Caki2 (cell line): ENCODE data around the gene TH. TPM values are rescaled to one million over a fixed set of nuclear protein-coding genes. Genes with fewer than 3 reads are reported as not detected.

Experiments
- DNase-seq: peaks from one replicate; pipeline ENCODE4 v3.0.0-alpha.2; 2015; ENCODE audit warnings: low read depth
- in situ Hi-C: cut with HindIII; loops from 2 replicates; pipeline ENCODE4 v1.10.0; 2016; ENCODE audit warnings: low sequenced_read_pairs, low pct_unique_long_range_greater_than_20kb, mixed read lengths
- total RNA-seq: library from RNA; depleted of rRNA; stranded (reverse); fragments of >200 nt; shearing (Covaris generic); gene quantifications from 2 replicates; pipeline ENCODE4 v1.2.3, GENCODE V29; 2014; ENCODE audit warnings: low replicate concordance; rRNA removed

TH gene
- total RNA-seq, 1 experiment from 2014 or later: not detected

GRCh38 chr11:2114430-2115241, 57.0 kb downstream of the TH start:
- DNase-seq: no peak
- in situ Hi-C loops: no loop called here

Other genes starting within 250 kb of the TH start
- 156 and 211 TPM in 2 replicates for gene MRPL23, start 224.5 kb downstream of the TH start, total RNA-seq
- gene H19, start 174.0 kb downstream of the TH start, total RNA-seq: 5.6 and 9.3 TPM in 2 replicates
- 2.3 and 5.6 TPM in 2 replicates for gene IGF2, start 32.4 kb downstream of the TH start, total RNA-seq
- gene INS, start 10.6 kb downstream of the TH start, total RNA-seq: not detected in 2 replicates
- gene ASCL2, start 98.8 kb upstream of the TH start, total RNA-seq: not detected in 2 replicates
- 0.68 TPM in 1 of 2 replicates, not detected in the other for gene C11orf21, start 130.1 kb upstream of the TH start, total RNA-seq
- not detected in 2 replicates for gene TSPAN32, start 130.2 kb upstream of the TH start, total RNA-seq
- gene CD81, start 205.5 kb upstream of the TH start, total RNA-seq: 88.8 and 134 TPM in 2 replicates
- gene TSSC4, start 228.9 kb upstream of the TH start, total RNA-seq: 70.5 and 107 TPM in 2 replicates